ENCODE results near the gene LCN15. TPM values are rescaled to one million over a fixed set of nuclear protein-coding genes. Genes with fewer than 3 reads are reported as not detected.
"Not testable (repeated sequence)": the region's sequence is repeated elsewhere in the genome, so short reads cannot be mapped to it uniquely, and the experiment has no call there.

Gene LCN15
- polyA plus RNA-seq, 10 donors: 0.22 to 0.95 (median 0.52) TPM

DNA sequence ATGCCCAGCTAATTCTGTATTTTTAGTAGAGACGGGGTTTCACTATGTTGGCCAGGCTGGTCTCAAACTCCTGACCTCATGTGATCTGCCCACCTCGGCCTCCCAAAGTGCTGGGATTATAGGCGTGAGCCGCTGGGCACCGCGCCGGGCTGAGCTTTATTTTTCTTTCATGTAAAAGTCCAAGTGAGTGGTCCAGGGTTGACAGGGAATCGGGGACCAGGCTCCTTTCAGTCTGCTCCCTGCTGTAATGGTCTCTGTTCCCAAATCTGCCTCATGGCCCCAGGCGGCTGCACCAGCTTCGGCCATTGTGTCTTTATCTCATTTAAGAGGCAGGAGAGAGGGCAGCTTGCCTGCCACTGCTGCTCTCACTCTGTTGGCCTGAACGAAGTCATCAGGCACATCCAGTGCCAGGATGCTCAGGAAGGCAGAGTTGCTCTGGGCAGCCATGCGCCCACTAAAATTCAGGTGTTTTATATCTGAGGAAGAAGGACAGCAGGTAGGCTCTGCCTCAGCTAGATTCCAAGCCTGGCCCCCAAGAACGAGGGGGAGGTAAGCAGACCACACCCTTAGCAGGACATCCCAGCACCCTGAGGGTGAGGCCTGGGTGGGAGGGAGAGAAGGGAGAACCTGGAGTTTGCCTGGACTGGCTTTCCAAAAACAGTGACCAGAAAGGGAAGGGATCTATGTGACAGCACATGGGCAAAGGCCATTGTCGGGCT, 30.1 kb upstream of the LCN15 start:
- DNase-seq: no peak

DNA sequence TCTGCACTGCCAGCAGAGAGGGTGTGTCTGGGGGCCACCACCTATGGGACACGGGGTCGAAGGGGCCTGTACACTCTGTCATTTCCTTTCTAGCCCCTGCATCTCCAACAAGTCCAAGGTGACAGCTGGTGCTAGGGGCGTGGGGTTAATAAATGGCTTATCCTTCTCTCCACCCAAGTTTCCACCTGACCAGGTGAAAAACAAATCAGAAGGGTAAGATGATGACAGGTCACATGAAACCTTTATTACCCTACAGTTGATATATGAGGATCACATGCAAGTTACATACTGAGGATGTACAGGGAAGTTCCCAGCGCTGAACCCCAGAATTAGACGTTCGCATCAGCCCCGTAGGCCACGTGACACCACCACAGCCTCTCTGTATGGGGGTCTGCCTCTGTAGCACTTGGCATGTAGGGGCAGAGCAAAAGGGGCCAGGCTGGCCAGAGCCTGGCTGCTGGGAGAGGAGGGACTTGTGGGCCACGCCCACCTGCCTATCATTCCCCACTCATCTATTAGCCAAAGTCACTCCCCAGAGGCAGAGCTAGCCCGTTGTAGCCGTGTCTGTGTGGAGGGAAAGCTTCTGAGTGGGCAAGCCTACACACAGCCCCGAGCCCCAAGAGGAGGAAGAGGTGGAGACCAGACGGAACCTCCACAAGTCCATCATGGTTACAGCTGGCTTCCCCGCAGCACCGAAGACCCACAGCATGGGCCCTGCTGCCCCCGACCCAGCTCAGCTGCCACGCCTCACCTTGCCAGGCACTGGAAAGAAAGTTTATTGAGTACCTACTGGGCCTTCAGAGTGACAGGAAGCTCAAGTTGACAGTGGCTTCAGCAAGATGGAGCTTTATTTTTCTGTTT, 29.0 kb upstream of the LCN15 start:
- no peak for DNase-seq

DNA sequence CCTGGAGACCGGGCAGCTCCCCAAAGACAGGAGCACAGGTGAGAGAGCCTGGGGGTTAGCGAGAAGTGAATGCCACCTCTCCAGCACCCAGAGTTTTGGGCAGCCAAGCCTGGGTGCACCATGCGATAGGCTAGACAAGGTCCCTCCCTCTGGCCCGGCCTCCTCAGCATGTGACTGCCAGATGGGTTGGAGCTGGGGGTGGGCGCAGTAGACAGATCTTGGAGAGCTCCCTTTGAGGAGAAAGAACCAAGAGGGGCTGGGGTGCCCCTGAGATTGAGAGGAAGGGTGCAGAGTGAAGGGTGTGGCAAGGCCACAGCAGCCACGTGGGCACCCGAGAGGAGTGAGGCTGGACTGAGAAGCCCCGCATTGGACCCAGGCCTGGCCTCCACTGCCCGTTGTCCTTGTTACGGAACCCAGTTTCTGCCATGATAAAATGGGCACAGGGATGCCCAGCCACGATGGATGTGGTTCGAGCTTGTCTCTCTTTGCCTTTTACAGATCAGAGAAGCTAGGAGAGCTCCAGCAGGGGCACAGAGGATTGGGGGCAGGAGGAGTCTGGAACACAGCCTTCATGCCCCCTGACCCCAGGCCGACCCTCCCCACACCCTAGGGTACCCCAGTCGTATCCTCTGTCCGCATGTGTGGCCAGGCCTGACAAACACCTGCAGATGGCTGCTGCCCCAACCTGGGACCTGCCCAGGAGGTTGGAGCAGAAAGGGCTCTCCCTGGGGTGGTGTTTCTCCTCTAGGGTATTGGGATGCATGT, 28.2 kb upstream of the LCN15 start:
- no peak for DNase-seq

DNA sequence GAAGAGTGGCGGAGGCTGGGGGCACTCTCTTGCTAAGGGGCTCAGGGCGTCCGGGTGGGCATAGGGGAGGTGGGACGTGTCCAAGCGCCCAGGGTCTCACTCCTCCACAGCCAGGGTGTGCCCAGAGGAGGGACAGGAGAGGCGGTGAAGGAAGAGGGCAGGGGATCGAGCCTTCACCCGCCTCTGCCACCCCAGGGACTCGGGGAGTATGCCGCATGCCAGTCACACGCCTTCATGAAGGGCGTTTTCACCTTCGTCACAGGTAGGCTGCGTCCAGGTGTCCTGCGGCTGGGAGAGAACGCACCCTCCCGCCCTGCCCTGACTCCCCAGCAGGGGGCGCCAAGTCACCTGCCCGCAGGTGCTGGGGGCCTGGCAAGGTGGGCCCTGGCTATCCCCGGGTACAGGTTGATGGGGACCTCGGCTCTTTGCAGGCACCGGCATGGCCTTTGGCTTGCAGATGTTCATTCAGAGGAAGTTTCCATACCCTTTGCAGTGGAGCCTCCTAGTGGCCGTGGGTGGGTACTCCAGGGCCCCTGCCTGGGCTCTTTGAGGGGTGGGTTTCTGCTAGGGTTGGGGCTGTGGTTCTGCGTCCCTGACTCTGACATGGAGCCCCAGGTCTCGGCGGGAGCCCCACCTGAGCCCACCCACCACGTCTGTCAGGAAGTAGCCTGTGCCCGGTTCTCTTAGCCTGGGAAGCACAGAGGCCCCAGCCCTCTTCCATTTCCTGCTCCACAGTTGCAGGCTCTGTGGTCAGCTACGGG, 27.4 kb upstream of the LCN15 start:
- peak in 1 of 3 donors; percentile 34 for DNase-seq

DNA sequence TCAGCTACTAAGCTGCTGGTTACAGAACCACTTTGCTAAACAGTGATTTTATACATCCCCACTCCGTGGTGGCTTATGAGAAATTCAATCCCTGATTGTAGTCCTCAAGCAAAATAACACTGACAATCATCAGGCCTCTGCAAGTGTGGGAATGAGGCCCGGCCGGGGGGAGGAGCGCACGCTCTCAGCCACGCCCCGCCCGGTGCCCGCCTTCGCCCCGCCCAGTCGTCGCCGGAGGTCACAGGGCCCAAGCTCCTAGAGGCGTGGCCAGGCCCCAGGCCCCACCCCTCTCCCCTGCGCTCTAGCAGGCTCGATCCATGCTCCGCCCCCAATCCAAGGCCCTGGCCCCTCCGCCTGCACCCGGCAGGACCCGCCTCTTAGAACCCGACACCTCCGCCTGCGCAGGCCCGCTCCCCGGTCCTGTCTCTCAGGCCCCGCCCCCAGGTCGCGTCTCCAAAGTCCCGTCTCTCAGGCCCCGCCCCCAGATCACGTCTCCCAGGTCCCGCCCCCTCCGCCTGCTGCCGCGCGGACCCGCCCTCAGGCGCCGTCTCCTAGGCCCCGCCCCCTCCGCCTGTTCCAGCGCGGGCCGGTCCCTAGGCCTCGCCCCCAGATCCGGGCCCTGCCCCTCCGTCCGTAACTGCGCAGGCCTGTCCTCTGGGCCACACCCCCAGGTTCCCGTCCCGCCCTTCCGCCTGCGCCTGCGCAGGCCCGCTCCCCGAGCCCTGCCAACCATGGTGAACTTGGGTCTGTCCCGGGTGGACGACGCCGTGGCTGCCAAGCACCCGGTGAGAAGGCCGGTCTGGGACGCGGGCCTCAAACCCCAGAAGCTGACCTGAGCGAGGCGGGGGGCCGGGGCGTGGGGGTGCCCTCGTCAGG, 26.6 kb upstream of the LCN15 start, which contains the start of gene TMEM141:
Gene TMEM141, plus strand, starts transcription at position 705 of the 876 bp plus-strand sequence. Its CDS starts 27 bp downstream, at position 732.
- DNase-seq: peak; percentile 99

DNA sequence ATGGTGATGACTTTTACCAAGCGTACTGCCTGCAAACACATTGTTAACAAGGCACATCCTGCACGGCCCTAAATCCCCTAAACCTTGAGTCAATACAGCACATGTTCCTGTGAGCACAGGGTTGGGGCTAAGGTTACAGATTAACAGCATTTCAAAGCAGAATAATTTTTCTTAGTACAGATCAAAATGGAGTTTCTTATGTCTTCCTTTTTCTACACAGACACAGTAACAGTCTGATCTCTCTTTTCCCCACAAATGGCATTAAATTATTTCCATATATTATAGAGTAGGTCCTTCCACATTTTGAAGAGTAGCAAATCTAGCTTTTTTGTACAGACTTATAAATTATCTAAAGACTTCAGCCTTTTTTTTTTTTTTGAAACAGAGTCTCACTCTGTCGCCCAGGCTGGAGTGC, 25.2 kb upstream of the LCN15 start:
- DNase-seq: no peak

DNA sequence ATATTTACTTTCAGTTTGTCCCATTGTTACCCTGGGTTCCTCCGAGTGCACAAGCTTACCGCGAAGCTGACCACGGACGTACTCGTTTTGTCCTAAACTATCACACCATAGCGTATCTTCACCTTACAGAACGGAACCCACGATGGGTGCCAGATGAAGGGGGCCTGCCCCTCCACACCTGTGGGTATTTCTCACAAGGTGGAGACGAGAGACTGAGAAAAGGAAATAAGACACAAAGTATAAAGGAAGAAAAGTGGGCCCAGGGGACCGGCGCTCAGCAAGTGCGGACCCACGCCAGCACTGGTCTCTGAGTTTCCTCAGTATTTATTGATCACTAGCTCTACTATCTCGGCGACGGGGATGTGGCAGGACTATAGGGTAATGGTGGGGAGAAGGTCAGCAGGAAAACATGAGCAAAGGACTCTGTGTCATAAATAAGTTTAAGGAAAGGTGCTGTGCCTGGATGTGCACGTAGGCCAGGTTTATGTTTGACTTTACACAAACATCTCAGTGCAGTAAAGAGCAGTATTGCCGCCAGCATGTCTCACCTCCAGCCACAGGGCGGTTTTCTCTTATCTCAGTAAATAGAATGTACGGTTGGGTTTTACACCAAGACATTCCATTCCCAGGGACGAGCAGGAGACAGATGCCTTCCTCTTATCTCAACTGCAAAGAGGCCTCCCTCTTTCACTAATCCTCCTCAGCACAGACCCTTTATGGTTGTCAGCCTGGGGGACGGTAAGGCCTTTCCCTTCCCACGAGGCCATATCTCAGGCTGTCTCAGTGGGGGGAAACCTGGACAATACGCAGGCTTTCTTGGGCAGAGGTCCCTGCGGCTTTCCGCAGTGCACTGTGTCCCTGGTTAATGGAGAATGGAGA, 24.6 kb upstream of the LCN15 start:
- not testable (repeated sequence) for DNase-seq

DNA sequence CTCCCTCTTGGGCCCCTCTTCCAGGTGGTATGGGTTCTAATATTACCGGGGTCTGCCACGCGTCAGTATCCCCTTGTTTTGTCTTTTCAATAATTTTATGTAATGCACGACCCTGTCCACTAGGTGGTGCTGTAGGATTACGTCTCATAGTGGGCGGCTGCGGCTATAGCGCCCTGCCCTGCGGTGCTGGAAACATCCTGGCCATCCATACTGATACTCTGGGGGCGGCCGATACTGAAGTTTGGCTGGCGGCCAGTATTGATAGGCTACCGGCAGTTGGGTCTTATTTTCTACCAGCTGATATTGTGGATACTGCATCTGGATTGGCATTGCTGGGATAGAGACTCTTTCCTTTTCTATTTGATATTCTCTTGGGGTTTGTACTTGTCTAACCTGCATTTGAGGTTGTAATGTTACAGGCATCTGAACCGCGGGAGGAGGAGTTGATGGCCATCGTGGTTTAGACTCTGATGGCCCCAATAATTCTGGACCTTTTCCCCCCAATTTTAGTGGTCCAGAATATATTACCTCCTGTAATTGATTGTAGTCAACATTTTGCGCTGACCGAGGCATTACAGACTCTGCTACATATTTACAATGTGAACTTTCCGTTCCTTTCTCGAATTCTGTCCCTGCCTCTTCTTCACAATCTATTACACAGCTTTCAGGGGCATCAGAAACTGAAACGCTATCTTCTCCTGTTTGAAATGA, 23.5 kb upstream of the LCN15 start:
- DNase-seq: peak; percentile 54 to 84 (median 77)

DNA sequence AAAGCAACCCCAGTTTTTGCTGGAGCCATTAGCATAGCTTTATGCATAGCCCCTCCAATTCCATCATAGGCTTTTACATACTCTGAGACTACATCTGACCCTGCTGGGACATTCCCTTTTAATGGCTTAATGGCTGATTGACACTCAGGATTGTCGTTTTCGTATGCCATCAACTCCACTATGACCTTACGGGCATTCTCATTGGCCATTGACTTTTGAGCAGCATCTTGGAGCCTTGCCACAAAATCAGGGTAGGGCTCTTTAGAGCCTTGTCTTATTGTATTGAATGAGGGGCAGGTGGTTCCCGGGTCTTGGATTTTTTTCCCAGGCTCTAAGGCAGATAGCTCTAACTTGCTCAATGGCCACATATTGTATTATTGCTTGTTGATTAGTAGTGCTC, 22.7 kb upstream of the LCN15 start:
- not testable (repeated sequence) for DNase-seq

DNA sequence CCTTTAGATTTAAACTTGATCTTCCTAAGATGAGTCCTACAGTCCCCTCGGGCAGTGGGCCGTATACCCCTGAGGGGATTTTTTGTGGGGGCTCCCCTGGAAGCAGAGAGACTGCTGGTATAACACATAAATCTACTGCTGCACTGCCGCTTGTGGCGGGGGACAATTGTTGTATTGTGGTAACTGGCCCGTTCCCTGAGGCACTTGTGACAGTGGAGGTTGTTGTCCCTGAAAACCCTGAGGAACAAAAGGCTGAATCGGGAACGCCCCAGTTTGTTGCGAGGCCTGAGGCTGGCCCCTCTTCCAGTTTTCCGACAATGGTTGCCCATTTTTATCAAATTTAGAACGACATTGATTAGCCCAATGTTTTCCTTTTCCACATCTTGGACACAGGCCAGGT, 22.1 kb upstream of the LCN15 start:
- no peak for DNase-seq

DNA sequence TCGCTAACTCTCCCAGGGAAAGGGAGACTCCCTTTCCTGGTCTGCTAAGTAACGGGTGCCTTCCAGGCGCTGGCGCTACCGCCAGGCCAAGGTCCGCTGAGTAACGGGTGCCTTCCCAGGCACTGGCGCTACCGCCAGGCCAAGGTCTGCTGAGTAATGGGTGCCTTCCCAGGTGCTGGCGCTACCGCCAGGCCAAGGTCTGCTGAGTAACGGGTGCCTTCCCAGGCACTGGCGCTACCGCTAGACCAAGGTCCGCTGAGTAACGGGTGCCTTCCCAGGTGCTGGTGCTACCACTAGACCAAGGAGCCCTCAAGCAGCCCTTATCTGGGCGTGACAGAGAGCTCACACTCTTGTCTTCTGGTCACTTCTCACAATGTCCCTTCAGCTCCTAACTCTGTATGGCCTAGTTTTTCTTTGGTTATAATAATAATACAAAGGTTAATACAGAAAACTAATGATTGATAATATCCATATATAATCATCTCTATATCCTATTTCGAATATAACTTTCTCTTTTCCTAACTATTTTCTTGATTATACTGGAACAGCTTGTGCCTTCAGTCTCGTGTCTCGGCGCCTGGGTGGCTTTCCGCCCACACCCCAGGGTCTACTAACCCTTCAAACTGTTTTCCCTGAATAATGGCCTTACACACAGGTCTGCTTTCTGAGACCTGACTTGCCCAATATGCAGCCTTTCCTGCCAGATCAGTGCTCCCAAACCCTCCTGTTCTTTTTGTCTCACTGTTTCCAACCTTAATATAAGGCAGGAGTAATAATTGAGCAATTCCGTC, 21.4 kb upstream of the LCN15 start:
- DNase-seq: not testable (repeated sequence)

DNA sequence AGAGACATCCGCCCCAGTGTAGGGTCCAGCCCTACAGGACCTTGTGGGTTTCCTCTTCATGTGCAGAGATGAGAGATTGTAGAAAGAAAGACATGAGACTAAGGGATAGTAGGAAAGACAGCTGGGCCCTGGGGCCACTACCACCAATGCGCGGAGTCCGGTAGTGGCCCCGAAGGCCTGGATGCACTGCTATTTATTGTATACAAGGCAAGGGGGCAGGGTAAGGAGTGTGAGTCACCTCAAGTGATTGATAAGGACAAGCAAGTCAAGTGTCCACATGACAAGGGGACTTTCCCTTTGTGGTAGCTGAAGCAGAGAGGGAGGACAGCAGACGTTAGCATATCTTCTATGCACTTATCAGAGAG, 20.7 kb upstream of the LCN15 start:
- no peak for DNase-seq

DNA sequence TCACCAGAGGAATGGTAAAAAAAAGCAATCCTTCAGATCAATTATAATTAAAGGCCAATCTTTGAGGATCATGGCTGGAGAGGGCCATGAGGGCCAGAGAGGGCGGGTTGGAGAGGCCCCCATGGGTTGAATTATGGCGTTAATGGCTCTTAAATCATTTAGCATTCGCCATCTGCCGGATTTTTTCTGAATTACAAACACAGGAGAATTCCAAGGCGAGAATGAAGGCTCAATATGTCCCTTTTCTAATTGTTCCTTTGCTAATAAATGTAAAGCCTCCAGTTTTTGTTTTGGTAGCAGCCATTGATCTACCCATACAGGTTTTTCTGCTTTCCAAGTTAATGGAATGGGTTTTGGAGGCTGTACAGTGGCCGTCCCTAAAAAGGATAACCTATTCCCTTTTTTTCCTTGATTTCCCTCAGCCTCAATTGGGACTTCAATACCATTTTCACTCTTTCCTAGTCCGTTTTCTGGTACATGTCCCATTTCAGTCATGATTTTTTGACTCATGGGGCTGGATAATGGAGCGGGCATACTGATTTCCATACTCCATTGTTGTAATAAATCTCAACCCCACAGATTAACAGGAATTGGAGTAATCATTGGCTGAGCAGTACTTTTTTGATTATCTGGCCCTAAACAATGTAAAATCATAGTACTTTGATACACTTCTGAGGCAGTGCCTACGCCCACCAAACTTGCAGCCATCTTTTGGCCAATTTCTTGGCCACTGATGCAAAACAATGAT, 20.1 kb upstream of the LCN15 start:
- DNase-seq: no peak

DNA sequence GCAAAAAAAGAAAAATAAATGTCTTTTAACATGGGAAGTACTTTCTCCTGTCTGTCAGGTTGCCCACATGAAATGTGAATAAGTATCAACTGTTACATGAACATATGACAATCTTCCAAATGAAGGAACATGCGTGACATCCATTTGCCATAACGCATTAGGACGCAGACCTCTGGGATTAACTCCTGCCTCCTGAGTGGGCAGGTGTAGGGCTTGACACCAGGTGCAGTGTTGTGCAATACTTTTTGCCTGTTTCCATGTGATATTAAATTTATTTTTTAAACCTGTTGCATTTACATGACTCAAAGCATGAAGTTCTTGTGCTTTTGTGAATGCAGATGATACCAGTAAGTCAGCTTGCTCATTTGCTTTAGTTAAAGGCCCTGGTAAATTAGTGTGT, 18.1 kb upstream of the LCN15 start:
- DNase-seq: no peak

DNA sequence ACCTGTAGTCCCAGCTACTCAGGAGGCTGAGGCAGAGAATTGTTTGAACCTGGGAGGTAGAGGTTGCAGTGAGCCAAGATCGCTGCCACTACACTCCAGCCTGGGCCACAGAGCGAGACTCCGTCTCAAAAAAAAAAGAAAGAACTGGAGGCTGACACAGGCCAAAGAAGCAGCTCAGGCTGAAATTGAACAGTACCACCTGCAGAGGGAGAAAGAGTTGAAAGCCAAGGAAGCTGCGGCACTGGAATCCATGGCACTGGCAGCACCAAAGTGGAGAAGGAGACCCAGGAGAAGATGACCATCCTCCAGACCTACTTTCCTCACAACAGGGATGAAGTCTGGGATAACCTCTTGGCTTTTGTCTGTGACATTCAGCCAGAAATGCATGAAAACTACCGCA, 15.5 kb upstream of the LCN15 start:
- no peak for DNase-seq

DNA sequence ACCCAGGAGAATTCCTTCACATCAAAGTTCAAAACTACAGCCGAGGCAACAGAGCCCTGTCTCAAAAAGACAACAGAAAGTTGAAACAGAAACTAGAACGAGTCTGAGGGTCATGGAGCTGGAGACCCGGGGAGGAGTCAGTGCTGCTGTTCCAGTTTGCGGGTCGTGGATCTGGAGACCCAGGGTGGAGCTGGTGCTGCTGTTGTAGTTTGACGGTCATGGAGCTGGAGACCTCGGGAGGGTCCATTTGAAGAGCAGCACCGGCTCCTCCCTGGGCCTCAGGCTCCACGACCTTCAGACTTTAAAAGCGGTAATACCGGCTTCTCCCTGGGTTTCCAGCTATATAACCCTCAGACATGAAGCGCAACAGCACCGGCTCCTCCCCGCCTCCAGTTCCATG, 13.0 kb upstream of the LCN15 start:
- DNase-seq: no peak

DNA sequence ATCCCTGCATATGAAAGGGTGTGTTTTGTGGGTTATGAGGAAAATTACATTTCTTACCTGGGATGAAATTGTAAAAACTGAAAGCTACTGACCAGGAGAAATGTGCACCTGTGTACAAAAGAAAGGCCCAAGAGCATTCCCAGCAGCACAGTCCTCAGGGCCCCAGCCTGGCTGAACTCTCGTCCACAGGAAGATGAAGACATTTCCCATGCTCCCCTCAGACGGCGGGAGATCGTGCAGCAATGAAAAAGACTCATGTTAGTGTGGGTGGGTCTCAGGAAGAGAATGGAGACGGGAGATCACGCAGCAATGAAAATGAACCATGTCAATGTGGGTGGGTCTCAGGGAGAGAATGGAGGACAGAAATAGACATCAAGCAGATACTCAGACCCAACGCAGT, 12.6 kb upstream of the LCN15 start:
- no peak for DNase-seq

All from muscle of back (tissue), 11 donors.